Endothelial cell of umbilical vein (primary cell): ENCODE results near the gene MTA1. TPM values are rescaled to one million over a fixed set of nuclear protein-coding genes. Genes with fewer than 3 reads are reported as not detected.

ENCODE experiments used
- BruUV-seq: library from RNA; stranded (reverse); fragments of 400-500 nt; replicated peaks from 2 replicates; lab custom pipeline; 2021; lab: Mats Ljungman, UMichigan
- CTCF ChIA-PET: fragments of 300-600, 350-600 bp; sonication (Branson Sonifier 250); formaldehyde crosslinking; loops from one replicate; lab custom pipeline; 2021; ENCODE audit warnings: antibody characterized with exemption, inconsistent platforms; lab: Charles Lee
- POLR2A ChIA-PET: fragments of 300-600, 350-600 bp; sonication (Branson Sonifier 250); formaldehyde crosslinking; loops from one replicate; lab custom pipeline; 2021; ENCODE audit warnings: antibody characterized with exemption, inconsistent platforms; lab: Charles Lee
- DNase-seq: peaks from one replicate; pipeline ENCODE4 v3.0.0-alpha.2; 2011; ENCODE audit warnings: low read depth, low spot score
- FAIRE-seq: peaks from 2 replicates; lab custom pipeline; 2011; peaks lifted over from hg19 to GRCh38; lab: Jason Lieb, UNC
- H2AFZ ChIP-seq: 2 replicates; pipeline ENCODE4 v1.6.0; 2012; ENCODE audit warnings: low read depth, low read length, control low read depth, inconsistent platforms
- H3K27ac ChIP-seq: 2 replicates; pipeline ENCODE4 v1.5.1; 2011; ENCODE audit warnings: low read depth, mild to moderate bottlenecking, control low read depth, low read length, moderate library complexity; ENCODE audit not compliant: insufficient read depth
- H3K27me3 ChIP-seq, 2 experiments: 2 replicates each; pipeline versions ENCODE4 v1.6.0 to v1.6.1; 2011; ENCODE audit warnings: low read length in 2 of 2, mixed read lengths in 1 of 2; ENCODE audit not compliant: control insufficient read depth in 2 of 2, insufficient read depth in 2 of 2
- H3K36me3 ChIP-seq, 2 experiments: 2 replicates in 1 of 2; 3 replicates in 1 of 2; pipeline ENCODE4 v1.5.1; 2011; ENCODE audit warnings: low read length in 2 of 2, mild to moderate bottlenecking in 1 of 2, moderate library complexity in 1 of 2; ENCODE audit not compliant: control insufficient read depth in 2 of 2, insufficient read depth in 2 of 2; ENCODE audit errors: extremely low read depth in 1 of 2
- H3K4me1 ChIP-seq: 3 replicates; pipeline ENCODE4 v1.5.1; 2011; ENCODE audit warnings: mild to moderate bottlenecking, low read length; ENCODE audit not compliant: control insufficient read depth, insufficient read depth; ENCODE audit errors: extremely low read depth
- H3K4me2 ChIP-seq: 2 replicates; pipeline ENCODE4 v1.6.1; 2011; ENCODE audit warnings: low read length, control low read depth, mixed read lengths; ENCODE audit not compliant: insufficient read depth
- H3K4me3 ChIP-seq, 3 experiments: fragments of 200-600 bp in 1 of 3; sonication (generic), shearing (Covaris generic) in 1 of 3; replicated peaks in 1 of 3; 2 replicates each; pipeline ENCODE4 v1.5.1; 2011 to 2016; ENCODE audit warnings: control low read depth in 3 of 3, low read length in 3 of 3, mild to moderate bottlenecking in 2 of 3, inconsistent platforms in 1 of 3, low read depth in 1 of 3, moderate library complexity in 1 of 3; ENCODE audit not compliant: insufficient read depth in 1 of 3
- H3K79me2 ChIP-seq: 2 replicates; pipeline ENCODE4 v1.6.0; 2012; ENCODE audit warnings: low read length, inconsistent platforms; ENCODE audit not compliant: control insufficient read depth, insufficient read depth
- H3K9ac ChIP-seq: replicated peaks from 2 replicates; pipeline ENCODE3; 2011; ENCODE audit warnings: low read length, control low read depth; ENCODE audit not compliant: insufficient read depth; ENCODE audit errors: extremely low read depth
- H3K9me1 ChIP-seq: replicated peaks from 3 replicates; pipeline ENCODE4 v1.6.0; 2011; ENCODE audit warnings: mild to moderate bottlenecking, low read length; ENCODE audit not compliant: control insufficient read depth, insufficient read depth; ENCODE audit errors: extremely low read depth
- H3K9me3 ChIP-seq: replicated peaks from 2 replicates; pipeline ENCODE4 v1.5.1; 2012; ENCODE audit warnings: low read length, inconsistent platforms; ENCODE audit not compliant: control insufficient read depth, insufficient read depth
- H4K20me1 ChIP-seq: replicated peaks from 2 replicates; pipeline ENCODE3; 2011; ENCODE audit warnings: mild to moderate bottlenecking, low read length; ENCODE audit not compliant: control insufficient read depth, insufficient read depth; ENCODE audit errors: extremely low read depth
- CTCF ChIP-seq, 2 donors: IDR thresholded peaks; 1 replicate in 1 of 2; 2 replicates in 1 of 2; pipeline ENCODE4 v1.5.1; 2011; ENCODE audit warnings: low read length in 2 of 2, mild to moderate bottlenecking in 2 of 2, moderate library complexity in 2 of 2, control low read depth in 1 of 2, inconsistent platforms in 1 of 2, low read depth in 1 of 2; ENCODE audit not compliant: insufficient read depth in 1 of 2; ENCODE audit errors: extremely low read depth in 1 of 2
- EZH2 ChIP-seq: IDR thresholded peaks from 2 replicates; pipeline ENCODE4 v1.6.1; 2012; ENCODE audit warnings: borderline replicate concordance, low read depth, mild to moderate bottlenecking, moderate library complexity, low read length, inconsistent platforms; ENCODE audit not compliant: severe bottlenecking
- FOS ChIP-seq: IDR thresholded peaks from 2 replicates; pipeline ENCODE4 v1.6.1; 2011; ENCODE audit warnings: mild to moderate bottlenecking, low read length, moderate library complexity, borderline replicate concordance; ENCODE audit not compliant: insufficient read depth
- GATA2 ChIP-seq: IDR thresholded peaks from 2 replicates; pipeline ENCODE4 v1.7.0; 2011; ENCODE audit warnings: low read depth, mild to moderate bottlenecking, moderate library complexity, mixed read lengths, low read length; ENCODE audit not compliant: insufficient read length, insufficient read depth
- JUN ChIP-seq: IDR thresholded peaks from 2 replicates; pipeline ENCODE4 v1.6.1; 2011; ENCODE audit warnings: borderline replicate concordance, low read depth; ENCODE audit not compliant: insufficient read length, insufficient read depth
- MAX ChIP-seq: IDR thresholded peaks from 2 replicates; pipeline ENCODE4 v1.6.1; 2011; ENCODE audit not compliant: insufficient read depth, insufficient read length
- MYC ChIP-seq: IDR thresholded peaks from one replicate; pipeline ENCODE4 v1.6.1; 2011; ENCODE audit warnings: mild to moderate bottlenecking, low read depth, low read length
- POLR2A ChIP-seq: IDR thresholded peaks from 2 replicates; pipeline ENCODE4 v1.6.1; 2012; ENCODE audit warnings: low read depth, mild to moderate bottlenecking, control low read depth, low read length
- POLR2AphosphoS5 ChIP-seq: IDR thresholded peaks from 2 replicates; pipeline ENCODE4 v1.6.1; 2012; ENCODE audit warnings: low read depth, mild to moderate bottlenecking, control low read depth, low read length, moderate library complexity; ENCODE audit not compliant: insufficient read depth
- dilution Hi-C: fragments of 300-500 bp; cut with MboI; formaldehyde crosslinking; loops from one replicate; pipeline ENCODE4 v1.15.0; 2019; ENCODE audit warnings: low sequenced_read_pairs; ENCODE audit not compliant: extremely low pct_ligation_motif_present
- intact Hi-C: fragments of 100-400 bp; cut with micrococcal nuclease; formaldehyde crosslinking; loops from one replicate; pipeline ENCODE4 v1.10.0; 2022
- polyA plus RNA-seq, 4 experiments: library from polyadenylated mRNA; depleted of rRNA in 3 of 4; stranded (reverse) in 3 of 4; unstranded in 1 of 4; fragments of >200 nt; gene quantifications; 2 replicates each; pipeline versions ENCODE4 v1.2.1 to v1.2.3, GENCODE V29; 2011 to 2012; ENCODE audit warnings: missing spikeins in 1 of 4
- total RNA-seq: library from RNA; stranded (reverse); gene quantifications from 2 replicates; pipeline ENCODE4 v1.2.3, GENCODE V29; 2021

MTA1 gene
- total and polyA plus RNA-seq, 2 donors (not counting 3 experiments of a cell fraction or from before 2014, with no cell fraction given), result 85.2 to 167 TPM

GRCh38 chr14:105508601-105509000, 89.0 kb downstream of the MTA1 start:
- Histone ChIP-seq H3K9me3 (no peaks in the 10 kb centered on the region), H3K27me3 (no peaks in the 10 kb centered on the region), H3K4me3 (no peak overlapping the region), H3K27ac (no peak overlapping the region), H3K4me1 (no peaks in the 10 kb centered on the region), H3K9me1 (no peaks in the 10 kb centered on the region), H2AFZ (no peak overlapping the region), H3K79me2 (no peaks in the 10 kb centered on the region), H4K20me1 (no peaks in the 10 kb centered on the region), H3K9ac (no peak overlapping the region), H3K4me2 (no peak overlapping the region), H3K36me3 (no peaks in the 10 kb centered on the region)
- FAIRE-seq (no peak), DNase-seq (no peak)
- TF ChIP-seq POLR2A (no peak), FOS (no peak), POLR2AphosphoS5 (no peak), GATA2 (no peak), CTCF (IDR thresholded peaks at IDR 0.05; ENCODE audit: extremely low read depth in 1 of 2, insufficient read depth in 1 of 2, low read depth in 1 of 2, low read length in 2 of 2) (no peak), JUN (no peak), MAX (no peak), EZH2 (no peak), MYC (no peak)
- ChIA-PET CTCF (no interaction called here), POLR2A (no interaction called here)
- intact Hi-C loops, result no loop called here
- no TSS peak for BruUV-seq
- dilution Hi-C loops, result no loop called here
